SK-N-MC (cell line): ENCODE data around the gene DPP8.

ENCODE experiments used
- FOXP2 ChIP-seq: optimal IDR thresholded peaks from 2 replicates; pipeline ENCODE3; 2011; ENCODE audit warnings: mild to moderate bottlenecking, moderate library complexity; ENCODE audit not compliant: insufficient read depth; ENCODE audit errors: extremely low read length, control extremely low read depth
- POLR2AphosphoS5 ChIP-seq: IDR thresholded peaks from 2 replicates; pipeline ENCODE4 v1.6.1; 2012; ENCODE audit warnings: mild to moderate bottlenecking, low read depth, low read length, borderline replicate concordance

DNA sequence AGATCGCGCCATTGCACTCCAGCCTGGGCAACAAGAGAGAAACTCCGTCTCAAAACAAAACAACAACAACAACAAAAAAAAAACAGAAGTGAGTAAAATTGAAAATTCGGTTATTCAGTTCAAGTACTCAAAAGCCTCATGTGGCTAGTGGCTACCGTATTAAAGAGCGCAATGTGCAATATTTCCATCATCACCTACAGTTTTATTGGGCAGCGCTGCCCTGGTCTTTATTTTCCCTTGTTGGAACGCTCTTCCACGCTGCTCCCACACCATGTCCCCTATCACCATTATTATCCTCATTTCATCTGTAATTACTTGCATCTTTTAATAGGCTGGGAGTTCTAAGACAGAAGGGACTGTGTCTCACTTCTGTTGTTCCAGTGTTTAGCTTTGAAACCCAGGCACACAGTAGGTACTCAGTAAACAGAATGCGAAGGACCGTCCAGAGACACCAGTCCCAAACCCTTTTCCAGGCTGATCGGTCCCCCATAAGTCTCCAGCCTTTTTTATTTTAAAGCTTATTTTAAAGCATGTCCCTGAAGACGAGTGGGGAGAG lies 12.4 kb upstream of the DPP8 start:
- TF ChIP-seq FOXP2 = no peak
- TF ChIP-seq POLR2AphosphoS5 = no peak
